ENCODE results near the gene DNM3. TPM values are rescaled to one million over a fixed set of nuclear protein-coding genes. Genes with fewer than 3 reads are reported as not detected.

DNM3 gene
- total RNA-seq, 1 experiment from 2014 or later = 2.7 TPM

DNA sequence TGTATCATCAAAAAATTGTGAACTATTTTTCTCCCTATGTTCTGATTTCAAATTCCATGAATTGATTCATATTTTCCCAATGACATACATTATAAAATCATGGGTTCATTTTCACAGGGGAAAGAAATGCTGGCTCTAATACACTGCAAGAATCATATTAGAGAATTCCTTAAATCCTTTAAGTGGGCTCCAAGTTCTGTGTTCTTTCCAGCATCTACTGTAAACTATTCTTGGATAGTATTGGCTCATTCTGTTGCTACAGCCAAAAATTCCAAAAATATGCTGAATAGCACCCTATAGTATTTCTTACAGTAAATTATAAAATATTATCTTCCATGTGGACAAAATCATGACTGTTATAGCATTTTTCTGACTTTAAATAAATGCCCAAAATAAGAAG, 560.2 kb downstream of the DNM3 start:
- Histone ChIP-seq H3K4me2 (ENCODE audit: insufficient read depth, insufficient read length, low read length) (no peak overlapping the region), H2BK20ac (ENCODE audit: low read depth, low read length, poor library complexity, severe bottlenecking) (no peak overlapping the region)
- no peak overlapping the region for H3K27ac Mint-ChIP-seq

More for the DNA sequence above, 560.2 kb downstream of the DNM3 start:
- no peaks in the 10 kb centered on the region for H3K23me2 ChIP-seq (ENCODE audit: insufficient read length, low read depth, low read length, poor library complexity, severe bottlenecking)
- H3K56ac ChIP-seq (ENCODE audit: insufficient read length, low read depth, low read length) = no peak overlapping the region
- H2BK12ac ChIP-seq (ENCODE audit: insufficient read length, low read depth, low read length) = no peak overlapping the region
- no peak overlapping the region for H2BK120ac ChIP-seq (ENCODE audit: low read depth, low read length, poor library complexity, severe bottlenecking)
- no peak overlapping the region for H4K91ac ChIP-seq (ENCODE audit: insufficient read length, low read depth, low read length)
- H4K8ac ChIP-seq (replicated peaks; ENCODE audit: insufficient read length, low read depth, low read length) = no peak overlapping the region
- no peak overlapping the region for H3K4ac ChIP-seq (ENCODE audit: low read depth, low read length)
- no peak overlapping the region for H2AFZ ChIP-seq (ENCODE audit: low read length)
- no peaks in the 10 kb centered on the region for H3K27me3 Mint-ChIP-seq (ENCODE audit: low read depth)
- H3K27me3 ChIP-seq (ENCODE audit: insufficient read depth, low read length) = no peaks in the 10 kb centered on the region
- H3K9me3 ChIP-seq (ENCODE audit: control insufficient read depth, low read depth, low read length) = no peaks in the 10 kb centered on the region
- no peak overlapping the region for H2BK15ac ChIP-seq (ENCODE audit: low read depth, low read length)
- no peak for TF ChIP-seq CTCF (conservative IDR thresholded peaks at IDR 0.05)
- H3K9ac ChIP-seq (ENCODE audit: extremely low read depth, insufficient read length, low read length) = no peak overlapping the region
- H3K79me2 ChIP-seq (ENCODE audit: insufficient read depth, low read length) = no peaks in the 10 kb centered on the region
- H2AK5ac ChIP-seq (ENCODE audit: insufficient read length, low read length) = no peak overlapping the region
- H3K4me1 ChIP-seq (ENCODE audit: insufficient read depth, low read length) = no peaks in the 10 kb centered on the region; the same call in 1 of the 2 replicates
- H3K27ac ChIP-seq (ENCODE audit: insufficient read length, low read depth, low read length) = no peak overlapping the region
- no peak overlapping the region for H4K5ac ChIP-seq (ENCODE audit: insufficient read length, low read depth, low read length)
- no peaks in the 10 kb centered on the region for H4K20me1 ChIP-seq (ENCODE audit: control insufficient read depth, insufficient read depth, insufficient read length)
- H3K14ac ChIP-seq (ENCODE audit: insufficient read depth, low read length) = no peak overlapping the region
- H3K9me3 Mint-ChIP-seq = no peaks in the 10 kb centered on the region
- H3K36me3 Mint-ChIP-seq (ENCODE audit: insufficient read depth in 1 of 3, low read depth in 3 of 3) = no peaks in the 10 kb centered on the region
- no peak overlapping the region for H2BK5ac ChIP-seq (ENCODE audit: insufficient read length, low read length)
- H3K4me3 Mint-ChIP-seq = no peak overlapping the region
- H3K18ac ChIP-seq (ENCODE audit: insufficient read length, low read depth, low read length) = no peak overlapping the region
- no peak overlapping the region for H3K23ac ChIP-seq (ENCODE audit: insufficient read length, low read depth, low read length)
- no peak for DNase-seq
- no peak overlapping the region for H3T11ph ChIP-seq (ENCODE audit: low read length)
- H3K79me1 ChIP-seq (ENCODE audit: insufficient read depth, low read depth, low read length, poor library complexity, severe bottlenecking) = no peaks in the 10 kb centered on the region
- peaks cover 10 to 16% of the 10 kb centered on the region in 2 experiments for H3K4me1 Mint-ChIP-seq
